Skin epidermis (tissue), 12 donors: ENCODE results near the gene LRRN3.
"Not testable (repeated sequence)": the region's sequence is repeated elsewhere in the genome, so short reads cannot be mapped to it uniquely, and the experiment has no call there.

Experiments used
- H3K27ac ChIP-seq, 21 experiments: fragments of 200-600 bp; sonication (generic) in 11 of 21; one replicate each; pipeline ENCODE4 v1.5.0; 2020; ENCODE audit warnings: mild to moderate bottlenecking in 3 of 21, inconsistent platforms in 2 of 21, moderate library complexity in 2 of 21
- H3K4me3 ChIP-seq, 7 experiments: fragments of 200-600 bp; sonication (generic) in 2 of 7; one replicate each; pipeline ENCODE4 v1.5.0; 2020; ENCODE audit warnings: inconsistent platforms in 2 of 7, mild to moderate bottlenecking in 2 of 7, moderate library complexity in 1 of 7

Gene LRRN3

GRCh38 chr7:111090846-111091245, at the start of gene LRRN3:
Gene LRRN3, plus strand, starts transcription at chr7:111091127. Its CDS starts 31,646 bp downstream, at chr7:111122773.
- Histone ChIP-seq H3K4me3 (peak within 1 kb of the TSS in 3 of 7 experiments; percentile 8 to 15 (median 11)), H3K27ac (peak within 1 kb of the TSS in 2 of 21 experiments; percentile 19 to 24)

GRCh38 chr7:111041577-111041976, 49.4 kb upstream of the LRRN3 start:
- H3K27ac ChIP-seq, result no peak overlapping the region
- H3K4me3 ChIP-seq, result no peak overlapping the region

- Histone ChIP-seq H3K27ac (no peak overlapping the region), H3K4me3 (no peak overlapping the region)
These were observed 48.1 kb upstream of the LRRN3 start for GRCh38 chr7:111042842-111043241.

GRCh38 chr7:111043561-111043960, 47.4 kb upstream of the LRRN3 start:
- Histone ChIP-seq H3K4me3 (no peak overlapping the region), H3K27ac (no peak overlapping the region)

- H3K27ac ChIP-seq, result no peak overlapping the region
- H3K4me3 ChIP-seq, result no peak overlapping the region
These were observed 45.5 kb upstream of the LRRN3 start for GRCh38 chr7:111045449-111045848.

- H3K27ac ChIP-seq, result no peak overlapping the region
- no peak overlapping the region for H3K4me3 ChIP-seq
These were observed 43.3 kb upstream of the LRRN3 start for GRCh38 chr7:111047595-111047994.

GRCh38 chr7:111049971-111050680, 40.8 kb upstream of the LRRN3 start:
- H3K27ac ChIP-seq, result no peak overlapping the region
- H3K4me3 ChIP-seq, result no peak overlapping the region

- H3K4me3 ChIP-seq, result no peak overlapping the region
- H3K27ac ChIP-seq, result no peak overlapping the region
These were observed 40.0 kb upstream of the LRRN3 start for GRCh38 chr7:111050875-111051416.

- no peak overlapping the region for H3K4me3 ChIP-seq
- H3K27ac ChIP-seq, result no peak overlapping the region
These were observed 39.1 kb upstream of the LRRN3 start for GRCh38 chr7:111051832-111052231.

GRCh38 chr7:111053035-111053434, 37.9 kb upstream of the LRRN3 start:
- no peak overlapping the region for H3K4me3 ChIP-seq
- no peak overlapping the region for H3K27ac ChIP-seq

- H3K27ac ChIP-seq, result no peak overlapping the region
These were observed 34.6 kb upstream of the LRRN3 start for GRCh38 chr7:111056371-111056770.

GRCh38 chr7:111057066-111057465, 33.9 kb upstream of the LRRN3 start:
- no peak overlapping the region for H3K4me3 ChIP-seq
- H3K27ac ChIP-seq, result no peak overlapping the region

More at GRCh38 chr7:111056371-111056770, 34.6 kb upstream of the LRRN3 start:
- H3K4me3 ChIP-seq, result no peak overlapping the region

- Histone ChIP-seq H3K27ac (no peak overlapping the region), H3K4me3 (no peak overlapping the region)
These were observed 31.1 kb upstream of the LRRN3 start for GRCh38 chr7:111059833-111060232.

GRCh38 chr7:111063166-111063565, 27.8 kb upstream of the LRRN3 start:
- Histone ChIP-seq H3K27ac (no peak overlapping the region), H3K4me3 (no peak overlapping the region)

- no peak overlapping the region for H3K27ac ChIP-seq
- H3K4me3 ChIP-seq, result no peak overlapping the region
These were observed 23.7 kb upstream of the LRRN3 start for GRCh38 chr7:111067251-111067650.

GRCh38 chr7:111067682-111068081, 23.2 kb upstream of the LRRN3 start:
- H3K4me3 ChIP-seq, result no peak overlapping the region
- H3K27ac ChIP-seq, result no peak overlapping the region

GRCh38 chr7:111068618-111069017, 22.3 kb upstream of the LRRN3 start:
- Histone ChIP-seq H3K27ac (no peak overlapping the region), H3K4me3 (no peak overlapping the region)

- Histone ChIP-seq H3K27ac (no peak overlapping the region), H3K4me3 (no peak overlapping the region)
These were observed 19.4 kb upstream of the LRRN3 start for GRCh38 chr7:111071556-111071955.

- not testable (repeated sequence) for H3K27ac ChIP-seq, H3K4me3 ChIP-seq
These were observed 18.3 kb upstream of the LRRN3 start for GRCh38 chr7:111072658-111073057.

- Histone ChIP-seq H3K4me3 (no peak overlapping the region), H3K27ac (peak overlapping the region in 2 of 21 experiments; percentile 3 to 59)
These were observed 16.7 kb upstream of the LRRN3 start for GRCh38 chr7:111074071-111074747.

GRCh38 chr7:111074748-111075146, 16.2 kb upstream of the LRRN3 start:
- H3K27ac ChIP-seq, result peak overlapping the region in 1 of 21 experiments; percentile 59

More at GRCh38 chr7:111074748-111075146, 16.2 kb upstream of the LRRN3 start:
- H3K4me3 ChIP-seq, result no peak overlapping the region
